ENCODE results near the gene ZHX3.
"Not testable (repeated sequence)": the region's sequence is repeated elsewhere in the genome, so short reads cannot be mapped to it uniquely, and the experiment has no call there.

The ZHX3 gene

DNA sequence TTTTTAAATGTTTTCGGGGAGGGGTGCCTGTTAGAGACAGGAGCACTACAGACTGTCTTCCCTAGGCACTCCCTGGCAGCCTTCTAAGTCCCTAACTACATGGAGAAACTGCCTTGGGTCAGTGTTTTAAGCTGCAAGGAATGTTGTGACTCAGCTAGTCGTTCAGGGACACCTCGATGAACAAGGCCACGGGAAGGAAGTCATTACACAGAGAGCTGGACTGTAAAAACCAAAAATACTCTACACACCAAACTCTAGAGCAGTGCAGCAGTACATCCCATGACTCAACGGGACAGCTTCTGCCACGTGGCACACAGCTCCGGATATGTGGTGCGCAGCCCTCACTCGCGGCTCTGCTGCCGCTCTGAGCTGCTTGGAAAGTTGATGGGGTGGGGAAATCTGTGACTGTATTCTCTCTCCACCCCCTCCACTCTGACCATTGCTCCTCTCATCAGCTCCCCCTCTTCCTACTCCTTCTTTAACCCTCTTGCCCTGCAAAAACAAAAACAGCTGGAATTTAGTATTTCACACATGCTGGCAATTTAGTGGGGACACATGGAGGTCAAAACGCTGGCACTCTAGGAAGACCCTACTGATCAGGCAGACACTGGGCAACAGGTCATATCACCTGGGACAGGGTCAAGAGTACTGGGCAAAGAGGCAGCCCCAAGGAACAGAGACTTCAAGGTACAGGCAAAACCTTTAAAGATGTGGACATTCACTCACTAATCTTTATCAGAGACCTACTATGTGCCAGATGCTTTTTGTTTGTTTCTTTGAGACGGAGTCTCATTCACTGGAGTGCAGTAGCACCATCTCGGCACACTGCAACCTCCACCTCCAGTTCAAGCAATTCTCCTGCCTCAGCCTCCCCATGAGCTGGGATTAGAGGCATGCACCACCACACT lies 12.2 kb upstream of the ZHX3 start:
- Mint-ChIP-seq H3K27ac (peak overlapping the region; percentile 82), H3K4me3 (peak overlapping the region; percentile 40), H3K4me1 (ENCODE audit: low read depth) (peaks cover 17% of the 10 kb centered on the region), H3K9me3 (ENCODE audit: low read depth) (no peaks in the 10 kb centered on the region), H3K36me3 (no peaks in the 10 kb centered on the region), H3K27me3 (no peaks in the 10 kb centered on the region)

DNA sequence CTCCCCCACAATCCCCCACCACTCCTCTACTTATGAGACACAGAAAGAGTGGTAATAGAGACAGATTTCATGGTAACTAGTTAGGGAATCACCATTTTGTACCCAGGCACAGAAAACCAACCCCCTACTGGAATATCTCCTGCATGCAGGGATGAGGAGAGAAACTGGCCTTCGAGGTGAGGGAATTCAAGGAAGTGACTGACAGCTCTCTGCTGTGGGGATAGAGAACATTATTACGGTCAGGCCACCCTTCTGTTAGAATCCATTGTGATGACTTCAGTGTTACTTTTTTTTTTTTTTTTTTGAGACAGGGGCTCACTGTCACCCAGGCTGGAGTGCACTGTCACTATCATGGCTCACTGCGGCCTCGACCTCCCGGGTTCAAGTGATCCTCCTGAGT lies 9.6 kb upstream of the ZHX3 start:
- Mint-ChIP-seq H3K4me3 (no peak overlapping the region), H3K27ac (no peak overlapping the region), H3K27me3 (no peaks in the 10 kb centered on the region), H3K4me1 (ENCODE audit: low read depth) (peaks cover 17% of the 10 kb centered on the region), H3K36me3 (no peaks in the 10 kb centered on the region), H3K9me3 (ENCODE audit: low read depth) (no peaks in the 10 kb centered on the region)

DNA sequence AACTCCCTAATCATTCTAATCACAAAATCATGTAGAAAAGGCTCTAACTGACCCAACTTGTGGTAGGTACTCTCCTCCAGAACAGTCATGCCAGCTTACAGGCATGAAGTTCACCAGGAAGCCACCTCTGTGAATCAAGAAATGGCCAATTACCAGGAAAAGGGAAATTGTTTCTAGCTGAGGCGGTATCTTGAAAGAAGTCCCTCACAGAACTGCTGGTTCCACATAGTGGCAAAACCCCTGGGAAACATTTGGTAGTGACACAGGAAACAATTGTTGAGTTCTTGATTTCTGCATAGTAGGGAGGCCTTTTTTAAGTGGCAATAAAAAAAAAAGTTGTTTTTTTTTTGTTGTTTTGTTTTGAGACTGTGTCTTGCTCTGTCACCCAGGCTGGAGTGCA lies 3.4 kb upstream of the ZHX3 start:
- Mint-ChIP-seq H3K36me3 (no peaks in the 10 kb centered on the region), H3K9me3 (ENCODE audit: low read depth) (no peaks in the 10 kb centered on the region), H3K4me3 (no peak overlapping the region), H3K4me1 (ENCODE audit: low read depth) (peaks cover 15% of the 10 kb centered on the region), H3K27me3 (no peaks in the 10 kb centered on the region), H3K27ac (no peak overlapping the region)

DNA sequence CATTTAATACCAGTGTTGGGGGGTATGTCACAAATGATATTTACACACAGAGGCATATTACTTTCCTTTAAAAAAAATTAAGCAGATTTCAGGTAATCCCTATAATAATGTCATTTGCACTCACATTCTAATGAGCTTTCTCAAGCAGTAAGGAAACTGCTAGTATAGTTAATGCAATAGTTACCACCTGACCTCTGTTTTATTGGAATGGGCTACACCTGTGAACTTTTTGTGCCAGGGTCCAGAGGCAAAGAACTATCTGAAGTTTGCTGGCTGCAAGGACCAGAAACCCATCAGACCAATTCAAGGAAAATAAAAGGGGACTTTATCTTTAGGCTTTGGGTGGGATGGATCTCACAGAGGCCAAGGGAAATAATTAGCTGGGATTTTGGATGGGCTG lies 2.9 kb upstream of the ZHX3 start:
- Mint-ChIP-seq H3K4me1 (ENCODE audit: low read depth) (peaks cover 17% of the 10 kb centered on the region), H3K9me3 (ENCODE audit: low read depth) (no peaks in the 10 kb centered on the region)

DNA sequence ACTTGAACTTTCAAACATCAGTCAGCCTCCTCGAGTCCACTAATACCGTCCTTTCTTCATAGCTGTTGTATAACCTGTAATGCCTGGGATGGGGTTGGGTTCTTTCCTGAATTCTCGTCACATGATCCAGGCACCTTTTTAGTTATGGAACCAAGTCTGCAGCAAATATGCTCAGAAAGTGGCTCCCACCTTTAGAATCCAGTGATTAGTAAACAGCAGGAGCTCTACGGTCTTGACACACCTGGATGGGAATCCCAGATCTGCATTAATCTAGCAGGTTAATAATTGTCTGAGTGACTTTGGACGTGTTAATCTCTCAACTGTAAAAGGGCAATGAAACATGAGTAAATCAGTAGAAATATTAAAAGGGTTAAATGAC lies 729 bp upstream of the ZHX3 start:
- Mint-ChIP-seq H3K27ac (peak overlapping the region; percentile 71), H3K9me3 (ENCODE audit: low read depth) (no peaks in the 10 kb centered on the region), H3K4me3 (peak overlapping the region; percentile 60), H3K36me3 (no peaks in the 10 kb centered on the region), H3K27me3 (no peaks in the 10 kb centered on the region), H3K4me1 (ENCODE audit: low read depth) (peaks cover 23% of the 10 kb centered on the region)

More for the DNA sequence above, 2.9 kb upstream of the ZHX3 start:
- H3K36me3 Mint-ChIP-seq, result no peaks in the 10 kb centered on the region
- no peaks in the 10 kb centered on the region for H3K27me3 Mint-ChIP-seq
- no peak overlapping the region for H3K27ac Mint-ChIP-seq
- no peak overlapping the region for H3K4me3 Mint-ChIP-seq

DNA sequence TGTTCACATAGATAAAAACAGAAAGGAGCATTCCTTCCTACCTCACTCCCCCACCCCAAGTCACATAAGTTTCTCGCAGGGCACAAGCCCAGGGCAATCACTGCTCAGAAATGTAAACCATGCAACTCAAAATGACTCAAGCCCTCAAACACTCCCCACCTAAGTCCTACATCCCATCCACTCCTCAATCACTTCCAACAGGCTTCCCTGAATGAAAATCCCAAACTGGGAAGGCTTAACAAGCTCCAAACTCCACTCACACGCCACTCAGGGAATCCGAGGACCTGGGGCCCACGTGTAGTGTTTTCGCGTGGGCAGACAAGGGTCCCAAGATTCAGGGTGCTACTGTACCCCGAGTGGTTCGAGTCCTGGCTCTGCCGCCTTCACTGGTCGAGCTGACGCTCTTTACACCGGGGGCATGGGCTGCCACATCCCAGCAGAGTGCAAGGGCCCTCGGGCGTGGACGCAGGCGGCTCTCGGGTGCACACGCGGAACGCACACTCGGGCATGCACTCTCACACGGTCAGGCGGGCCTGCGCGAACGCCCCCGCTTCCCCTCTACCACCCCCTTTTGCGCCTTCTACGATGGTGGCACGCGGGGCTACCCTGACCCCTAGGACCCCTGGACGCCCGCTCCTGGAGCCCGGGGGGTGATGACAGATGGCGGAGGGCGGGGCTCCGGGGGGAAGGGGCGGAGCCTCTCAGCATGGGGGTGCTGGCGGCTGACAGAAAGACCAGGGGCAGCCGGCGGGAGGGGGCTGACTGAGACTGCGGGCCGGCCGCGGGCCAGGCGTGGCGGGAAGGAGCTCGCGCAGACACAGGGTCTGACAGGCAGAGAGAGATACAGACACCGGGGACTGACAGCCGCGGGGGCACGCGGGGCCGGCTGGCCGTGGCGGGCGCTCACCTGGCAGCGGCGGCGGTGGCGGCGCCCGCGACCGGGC lies 657 bp downstream of the ZHX3 start:
- Mint-ChIP-seq H3K4me1 (ENCODE audit: low read depth) (peaks cover 23% of the 10 kb centered on the region), H3K27ac (peak overlapping the region; percentile 88), H3K9me3 (ENCODE audit: low read depth) (no peaks in the 10 kb centered on the region), H3K27me3 (no peaks in the 10 kb centered on the region), H3K4me3 (peak overlapping the region; percentile 91), H3K36me3 (no peaks in the 10 kb centered on the region)

DNA sequence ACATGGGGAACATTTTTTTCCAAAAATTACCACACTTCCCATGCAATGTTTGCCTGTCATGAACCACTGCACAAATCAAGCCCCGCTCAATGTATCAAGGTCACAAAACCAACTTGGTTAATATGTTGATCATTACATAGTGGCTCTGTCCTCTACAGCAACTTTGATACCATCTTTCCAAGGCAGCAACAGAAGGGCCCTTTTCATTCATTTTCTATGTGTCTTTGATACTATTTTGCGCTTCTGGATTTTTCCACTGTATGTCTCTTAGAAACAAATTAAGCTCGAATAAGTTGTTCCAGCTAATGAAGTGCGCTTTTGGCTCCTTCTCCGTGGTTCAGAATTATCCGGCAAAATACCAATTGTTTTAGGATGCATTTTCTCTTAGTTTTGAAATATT lies 1.5 kb downstream of the ZHX3 start:
- peak overlapping the region; percentile 91 for H3K4me3 Mint-ChIP-seq
- H3K27ac Mint-ChIP-seq, result peak overlapping the region; percentile 88
- H3K4me1 Mint-ChIP-seq (ENCODE audit: low read depth), result peaks cover 23% of the 10 kb centered on the region
- no peaks in the 10 kb centered on the region for H3K27me3 Mint-ChIP-seq
- no peaks in the 10 kb centered on the region for H3K36me3 Mint-ChIP-seq
- H3K9me3 Mint-ChIP-seq (ENCODE audit: low read depth), result no peaks in the 10 kb centered on the region

DNA sequence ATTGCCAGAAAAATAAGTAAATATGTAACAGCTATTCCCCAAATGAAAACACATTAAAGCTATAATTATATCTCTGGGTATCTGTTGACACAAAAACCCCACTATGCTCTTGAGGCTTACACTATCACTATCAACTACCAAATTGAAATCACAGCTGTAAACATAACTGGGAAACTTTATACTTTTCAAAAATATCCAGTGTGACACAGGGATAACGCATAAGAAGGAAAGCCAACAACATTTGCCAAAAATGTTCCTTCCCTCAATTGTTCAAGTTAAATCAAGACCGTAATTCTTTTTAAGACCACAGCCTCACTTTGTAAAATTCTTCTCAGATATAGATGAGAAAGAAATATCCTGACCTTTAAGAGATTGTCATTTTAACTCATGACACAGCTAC lies 3.1 kb downstream of the ZHX3 start:
- no peaks in the 10 kb centered on the region for H3K9me3 Mint-ChIP-seq (ENCODE audit: low read depth)
- H3K27me3 Mint-ChIP-seq, result no peaks in the 10 kb centered on the region
- peaks cover 4% of the 10 kb centered on the region for H3K36me3 Mint-ChIP-seq
- H3K27ac Mint-ChIP-seq, result no peak overlapping the region
- H3K4me1 Mint-ChIP-seq (ENCODE audit: low read depth), result peaks cover 24% of the 10 kb centered on the region
- no peak overlapping the region for H3K4me3 Mint-ChIP-seq

DNA sequence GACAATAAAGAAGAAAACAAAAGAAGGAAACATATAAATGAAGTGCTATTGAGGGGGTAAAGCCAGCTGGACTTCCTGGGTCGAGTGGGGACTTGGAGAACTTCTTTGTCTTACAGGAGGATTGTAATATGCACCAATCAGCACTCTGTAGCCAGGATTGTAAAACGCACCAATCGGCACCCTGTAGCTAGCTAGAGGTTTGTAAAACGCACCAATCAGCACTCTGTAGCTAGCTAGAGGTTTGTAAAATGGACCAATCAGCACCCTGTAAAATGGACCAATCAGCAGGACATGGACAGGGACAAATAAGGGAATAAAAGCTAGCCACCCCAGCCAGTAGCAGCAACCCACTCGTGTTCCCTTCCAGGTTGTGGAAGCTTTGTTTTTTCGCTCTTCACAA lies 5.5 kb downstream of the ZHX3 start:
- peaks cover 21% of the 10 kb centered on the region for H3K4me1 Mint-ChIP-seq (ENCODE audit: low read depth)
- H3K27ac Mint-ChIP-seq; H3K27me3 Mint-ChIP-seq; H3K36me3 Mint-ChIP-seq; H3K9me3 Mint-ChIP-seq (ENCODE audit: low read depth); H3K4me3 Mint-ChIP-seq: not testable (repeated sequence)

DNA sequence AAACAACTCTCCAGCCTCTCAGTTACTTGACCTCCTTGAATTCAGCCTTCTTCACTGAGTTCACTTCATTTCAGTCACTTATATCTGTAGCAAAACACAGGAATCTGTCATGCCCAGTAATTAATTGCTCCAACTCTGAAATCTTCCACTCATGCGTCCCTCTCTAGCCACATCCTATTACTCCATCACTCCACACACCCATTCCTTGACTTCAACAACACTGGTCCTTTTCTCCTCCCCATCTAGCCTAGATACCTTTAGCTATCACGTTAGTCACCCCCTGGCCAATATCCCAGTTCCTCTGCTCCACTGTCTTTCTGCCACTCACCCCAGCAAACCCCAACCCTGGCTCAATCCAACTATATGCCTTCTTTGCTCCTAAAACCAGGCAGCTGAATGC lies 7.7 kb downstream of the ZHX3 start:
- Mint-ChIP-seq H3K9me3 (ENCODE audit: low read depth) (no peaks in the 10 kb centered on the region), H3K4me1 (ENCODE audit: low read depth) (peaks cover 6% of the 10 kb centered on the region), H3K4me3 (no peak overlapping the region), H3K36me3 (peaks cover 7% of the 10 kb centered on the region), H3K27ac (no peak overlapping the region), H3K27me3 (no peaks in the 10 kb centered on the region)

DNA sequence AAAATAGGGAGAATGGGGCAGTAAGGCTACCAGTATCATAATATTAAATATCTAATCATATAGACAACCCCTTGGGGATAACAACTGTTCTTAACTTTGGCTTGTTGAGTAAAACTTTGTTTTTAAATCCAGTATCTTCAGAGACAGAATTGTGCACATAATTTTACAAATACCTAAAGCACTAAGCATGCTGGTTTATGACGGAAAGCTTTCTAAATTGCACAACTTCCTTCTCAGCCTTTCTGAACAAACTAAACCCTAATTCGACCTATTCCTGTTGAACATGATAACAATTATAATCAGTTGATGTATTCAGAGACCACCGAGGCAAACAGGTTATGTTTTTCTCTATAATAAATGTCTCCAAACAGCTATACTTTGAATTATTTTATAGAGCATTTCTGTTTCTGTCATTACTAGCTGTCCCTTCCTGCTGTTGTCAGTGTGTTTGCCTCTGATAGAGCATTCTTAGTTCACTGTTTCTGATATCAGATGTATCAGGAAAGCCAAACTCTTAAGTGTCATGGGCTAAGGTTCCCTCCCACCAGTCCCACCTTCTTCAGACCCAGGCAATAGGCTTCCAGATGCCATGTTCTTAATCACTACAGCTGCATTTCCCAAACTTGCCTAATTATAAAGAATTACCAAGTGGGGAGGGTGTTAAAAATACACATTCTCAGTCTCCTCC lies 8.7 kb downstream of the ZHX3 start:
- H3K27ac Mint-ChIP-seq, result no peak overlapping the region
- H3K4me1 Mint-ChIP-seq (ENCODE audit: low read depth), result peaks cover 7% of the 10 kb centered on the region
- no peaks in the 10 kb centered on the region for H3K27me3 Mint-ChIP-seq
- H3K4me3 Mint-ChIP-seq, result no peak overlapping the region
- no peaks in the 10 kb centered on the region for H3K9me3 Mint-ChIP-seq (ENCODE audit: low read depth)
- peaks cover 7% of the 10 kb centered on the region for H3K36me3 Mint-ChIP-seq

DNA sequence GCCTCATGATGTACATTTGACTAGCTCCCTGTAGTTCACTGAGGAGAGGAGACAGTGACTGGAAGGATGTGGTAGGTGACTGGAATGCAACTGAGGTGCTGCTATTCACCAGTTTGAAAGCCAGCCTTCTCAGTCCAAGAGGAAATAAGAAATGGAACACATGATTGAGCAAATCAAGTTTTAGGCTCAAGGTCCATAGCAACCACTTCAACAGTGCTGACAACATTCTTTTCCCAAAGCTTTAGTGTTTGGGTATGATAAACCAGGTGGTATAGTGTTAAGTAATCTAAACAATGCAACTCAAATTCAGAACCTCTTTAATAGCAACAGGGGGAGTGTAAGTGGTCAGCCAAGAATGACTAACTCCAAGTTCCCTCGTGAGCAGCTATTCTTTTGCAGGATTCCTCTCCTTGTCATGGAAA lies 9.2 kb downstream of the ZHX3 start:
- Mint-ChIP-seq H3K27me3 (no peaks in the 10 kb centered on the region), H3K4me1 (ENCODE audit: low read depth) (peaks cover 7% of the 10 kb centered on the region), H3K36me3 (peaks cover 7% of the 10 kb centered on the region), H3K4me3 (no peak overlapping the region), H3K27ac (no peak overlapping the region), H3K9me3 (ENCODE audit: low read depth) (no peaks in the 10 kb centered on the region)

DNA sequence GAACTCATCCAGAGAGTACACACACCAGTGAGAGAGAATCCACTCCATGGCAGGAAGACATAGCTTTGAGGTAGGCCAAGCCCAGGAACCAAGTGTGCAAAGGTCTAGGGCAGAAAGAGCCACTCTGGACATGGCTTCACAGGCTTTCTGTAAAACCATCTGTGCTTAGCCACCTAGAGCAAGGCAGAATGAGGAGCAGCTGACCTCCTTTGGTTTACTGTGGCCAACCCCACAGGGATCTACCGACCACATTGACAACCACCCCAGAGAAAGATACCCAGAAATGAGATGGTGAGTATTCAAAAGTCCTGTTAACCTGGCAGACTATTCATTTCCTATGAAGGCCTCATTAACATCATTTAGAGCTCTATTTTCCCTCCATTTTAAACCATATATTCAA lies 10.5 kb downstream of the ZHX3 start:
- H3K36me3 Mint-ChIP-seq, result peaks cover 7% of the 10 kb centered on the region
- H3K9me3 Mint-ChIP-seq (ENCODE audit: low read depth), result no peaks in the 10 kb centered on the region
- H3K4me3 Mint-ChIP-seq, result no peak overlapping the region
- no peaks in the 10 kb centered on the region for H3K27me3 Mint-ChIP-seq
- no peak overlapping the region for H3K27ac Mint-ChIP-seq
- peaks cover 7% of the 10 kb centered on the region for H3K4me1 Mint-ChIP-seq (ENCODE audit: low read depth)

DNA sequence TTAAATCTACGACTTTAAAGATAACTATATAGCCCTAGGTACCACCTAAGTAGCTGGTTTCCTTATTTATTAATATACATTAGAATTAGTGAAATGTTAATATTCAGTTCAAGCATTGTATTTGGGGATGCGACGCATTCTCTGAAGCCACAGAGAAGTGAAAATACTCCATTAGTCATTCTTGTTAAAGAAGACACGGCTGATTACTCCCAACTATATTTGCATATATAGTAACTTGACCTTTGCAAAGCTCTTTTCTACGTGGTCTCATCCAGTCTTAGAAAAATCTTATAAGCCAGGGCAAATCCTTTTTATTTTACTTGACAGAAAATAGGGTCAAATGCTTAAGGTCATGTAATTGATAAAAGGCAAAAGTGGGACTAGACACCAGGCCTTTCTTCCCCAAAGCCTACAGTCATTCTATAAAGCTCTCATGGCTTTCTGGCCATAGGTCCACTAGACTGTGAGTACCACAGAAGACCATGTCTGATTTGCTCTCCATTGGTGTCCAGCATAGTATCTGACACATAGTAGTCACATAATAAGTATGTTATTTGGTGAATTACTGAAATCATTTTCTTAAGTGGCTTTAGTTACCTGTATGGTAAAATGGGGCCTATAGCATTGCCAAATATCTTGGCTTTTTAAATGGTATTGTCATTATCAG lies 11.3 kb downstream of the ZHX3 start:
- Mint-ChIP-seq H3K27ac (no peak overlapping the region), H3K4me3 (no peak overlapping the region), H3K27me3 (no peaks in the 10 kb centered on the region), H3K36me3 (peaks cover 7% of the 10 kb centered on the region), H3K9me3 (ENCODE audit: low read depth) (no peaks in the 10 kb centered on the region), H3K4me1 (ENCODE audit: low read depth) (peaks cover 7% of the 10 kb centered on the region)

All from activated naive CD8-positive, alpha-beta T cell (primary cell).